ENCODE results near the gene BCAS1. TPM values are rescaled to one million over a fixed set of nuclear protein-coding genes. Genes with fewer than 3 reads are reported as not detected.

Gene BCAS1
- total RNA-seq, 1 experiment from 2014 or later = 0.17 TPM

GRCh38 chr20:53931597-53931996 lies 138.8 kb downstream of the BCAS1 start:
- CTCF ChIA-PET = interaction anchor here (1.8 kb wide), 1 partner anchor 8 kb away, joined by 8 read pairs; no protein-coding TSS in a partner anchor
- ATAC-seq = no peak

More at GRCh38 chr20:53931597-53931996, 138.8 kb downstream of the BCAS1 start:
- Histone ChIP-seq H3K9me2 (ENCODE audit: insufficient read depth) (no peaks in the 10 kb centered on the region), H3K27ac (ENCODE audit: low read depth, low read length) (no peak overlapping the region), H3K79me2 (ENCODE audit: insufficient read depth, low read length) (no peaks in the 10 kb centered on the region), H2AFZ (ENCODE audit: low read depth, low read length, poor library complexity, severe bottlenecking) (no peak overlapping the region), H3K4me2 (ENCODE audit: low read length) (no peak overlapping the region), H4K20me1 (ENCODE audit: insufficient read depth) (no peaks in the 10 kb centered on the region), H3K9ac (ENCODE audit: low read length) (no peak overlapping the region), H3K27me3 (ENCODE audit: insufficient read depth, low read length) (no peaks in the 10 kb centered on the region), H3K9me3 (ENCODE audit: control insufficient read depth in 1 of 2, insufficient read depth in 1 of 2, low read depth in 1 of 2, low read length in 2 of 2) (no peaks in the 10 kb centered on the region), H3K36me3 (ENCODE audit: control insufficient read depth in 1 of 2, insufficient read depth in 2 of 2, low read length in 2 of 2) (no peaks in the 10 kb centered on the region), H3K4me3 (replicated peaks in 1 of 2; ENCODE audit: low read depth in 1 of 2, low read length in 2 of 2) (no peak overlapping the region), H3K4me1 (ENCODE audit: control insufficient read depth in 1 of 2, insufficient read depth in 2 of 2, low read length in 2 of 2) (peaks cover 0 to 13% of the 10 kb centered on the region in 2 experiments; a peak in 2 of 4 replicates)
- DNase-seq (ENCODE audit: low read depth, low spot score) = no peak
- intact Hi-C loops (cut with micrococcal nuclease) = no loop called here
- POLR2A ChIA-PET = interaction anchor here (0.6 kb wide), 1 partner anchor 366 kb away, joined by 3 read pairs; no protein-coding TSS in a partner anchor
- BruUV-seq (replicated peaks) = no TSS peak
- RAD21 ChIA-PET (ENCODE audit: low non-redundant PET in 1 of 2, low total read pairs in 2 of 2, uncharacterized antibody in 2 of 2, unreplicated experiment in 2 of 2) = no interaction called here
- TF ChIP-seq ZBTB33 (IDR thresholded peaks at IDR 0.05; ENCODE audit: extremely low read depth, insufficient replicate concordance, low read length) = no peak
- TF ChIP-seq CEBPB (IDR thresholded peaks at IDR 0.05; ENCODE audit: low read depth) = no peak
- TF ChIP-seq ELF1 (IDR thresholded peaks at IDR 0.05; ENCODE audit: borderline replicate concordance, low read depth) = no peak
- TF ChIP-seq POLR2AphosphoS5 (IDR thresholded peaks at IDR 0.05; ENCODE audit: low read depth, low read length) = no peak
- no peak for TF ChIP-seq RAD21 (IDR thresholded peaks at IDR 0.05; ENCODE audit: low read depth)
- no peak for TF ChIP-seq ZFX (IDR thresholded peaks at IDR 0.05)
- no peak for TF ChIP-seq EZH2phosphoT487 (IDR thresholded peaks at IDR 0.05; ENCODE audit: borderline replicate concordance)
- TF ChIP-seq YY1 (IDR thresholded peaks at IDR 0.05; ENCODE audit: extremely low read depth, insufficient replicate concordance, low read depth, low read length) = no peak
- TF ChIP-seq, protein P1, sequence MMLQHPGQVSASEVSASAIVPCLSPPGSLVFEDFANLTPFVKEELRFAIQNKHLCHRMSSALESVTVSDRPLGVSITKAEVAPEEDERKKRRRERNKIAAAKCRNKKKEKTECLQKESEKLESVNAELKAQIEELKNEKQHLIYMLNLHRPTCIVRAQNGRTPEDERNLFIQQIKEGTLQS (IDR thresholded peaks at IDR 0.05) = no peak
